ENCODE results near the gene CCR2. TPM values are rescaled to one million over a fixed set of nuclear protein-coding genes. Genes with fewer than 3 reads are reported as not detected.
"Not testable (repeated sequence)": the region's sequence is repeated elsewhere in the genome, so short reads cannot be mapped to it uniquely, and the experiment has no call there.

Gene CCR2
- total RNA-seq, 1 donor from 2014 or later = 1.2 TPM

- no peaks in the 10 kb centered on the region for H3K27me3 ChIP-seq
- H3K9me3 ChIP-seq = no peaks in the 10 kb centered on the region
- H3K4me3 ChIP-seq = no peak overlapping the region
- no peak for DNase-seq (ENCODE audit: extremely low spot score in 2 of 2)
- peaks cover 14% of the 10 kb centered on the region for H3K4me1 ChIP-seq
- no peak overlapping the region for H3K27ac ChIP-seq
- TF ChIP-seq POLR2AphosphoS5 (IDR thresholded peaks at IDR 0.05; ENCODE audit: insufficient read depth in 1 of 2, low read depth in 1 of 2) (no peak), CTCF (IDR thresholded peaks at IDR 0.05) (no peak), POLR2A (IDR thresholded peaks at IDR 0.05) (no peak)
- intact Hi-C loops (cut with DNase I) = no loop called here
- H3K36me3 ChIP-seq = no peaks in the 10 kb centered on the region
Measured at GRCh38 chr3:46400846-46401245, 46.9 kb downstream of the CCR2 start.

- Histone ChIP-seq H3K4me1 (peaks cover 21% of the 10 kb centered on the region), H3K9me3 (no peaks in the 10 kb centered on the region), H3K27ac (no peak overlapping the region), H3K36me3 (no peaks in the 10 kb centered on the region), H3K27me3 (no peaks in the 10 kb centered on the region), H3K4me3 (no peak overlapping the region)
- no peak for TF ChIP-seq POLR2AphosphoS5 (IDR thresholded peaks at IDR 0.05; ENCODE audit: insufficient read depth in 1 of 2, low read depth in 1 of 2)
- no peak for TF ChIP-seq CTCF (IDR thresholded peaks at IDR 0.05)
- no peak for TF ChIP-seq POLR2A (IDR thresholded peaks at IDR 0.05)
- intact Hi-C loops (cut with DNase I) = no loop called here
- DNase-seq (ENCODE audit: extremely low spot score in 2 of 2) = no peak
Measured at GRCh38 chr3:46401579-46401978, 47.7 kb downstream of the CCR2 start.

- H3K36me3 ChIP-seq; intact Hi-C loops (cut with DNase I); DNase-seq (ENCODE audit: extremely low spot score in 2 of 2): not testable (repeated sequence)
Measured at GRCh38 chr3:46402902-46403301, 49.0 kb downstream of the CCR2 start.

GRCh38 chr3:46405301-46406019 lies 51.5 kb downstream of the CCR2 start:
- H3K4me3 ChIP-seq = peak overlapping the region in 1 of 2 donors; percentile 12
- intact Hi-C loops (cut with DNase I) = no loop called here
- H3K27ac ChIP-seq = peak overlapping the region; percentile 83
- DNase-seq (ENCODE audit: extremely low spot score in 2 of 2) = no peak
- H3K36me3 ChIP-seq = no peaks in the 10 kb centered on the region
- H3K4me1 ChIP-seq = peaks cover 41% of the 10 kb centered on the region
- H3K27me3 ChIP-seq = no peaks in the 10 kb centered on the region
- TF ChIP-seq POLR2AphosphoS5 (IDR thresholded peaks at IDR 0.05; ENCODE audit: insufficient read depth in 1 of 2, low read depth in 1 of 2) = peak; percentile 35 to 62
- no peak for TF ChIP-seq CTCF (IDR thresholded peaks at IDR 0.05)
- H3K9me3 ChIP-seq = no peaks in the 10 kb centered on the region

More at GRCh38 chr3:46402902-46403301, 49.0 kb downstream of the CCR2 start:
- H3K4me3 ChIP-seq, H3K27ac ChIP-seq, H3K9me3 ChIP-seq, H3K27me3 ChIP-seq: not testable (repeated sequence)
- H3K4me1 ChIP-seq = peaks cover 34% of the 10 kb centered on the region

- Histone ChIP-seq H3K4me1 (peaks cover 41% of the 10 kb centered on the region), H3K27me3 (no peaks in the 10 kb centered on the region), H3K9me3 (no peaks in the 10 kb centered on the region), H3K4me3 (no peak overlapping the region), H3K27ac (peak overlapping the region; percentile 83), H3K36me3 (no peaks in the 10 kb centered on the region)
- TF ChIP-seq POLR2A (IDR thresholded peaks at IDR 0.05) (no peak), CTCF (IDR thresholded peaks at IDR 0.05) (no peak)
- no peak for DNase-seq (ENCODE audit: extremely low spot score in 2 of 2)
- intact Hi-C loops (cut with DNase I) = no loop called here
Measured at GRCh38 chr3:46406443-46406787, 52.5 kb downstream of the CCR2 start.
